Frontal cortex (tissue), 4 donors: ENCODE results near the gene PANK2. TPM values are rescaled to one million over a fixed set of nuclear protein-coding genes. Genes with fewer than 3 reads are reported as not detected.
"Not testable (repeated sequence)": the region's sequence is repeated elsewhere in the genome, so short reads cannot be mapped to it uniquely, and the experiment has no call there.

Experiments used
- DNase-seq, 2 donors: peaks; one replicate each; pipeline ENCODE4 v3.0.0; 2012; ENCODE audit warnings: low spot score in 2 of 2
- FAIRE-seq: peaks from 2 replicates; lab custom pipeline; 2012; peaks lifted over from hg19 to GRCh38; lab: Jason Lieb, UNC
- total RNA-seq: library from RNA; depleted of rRNA; stranded (reverse); fragments of >200 nt; gene quantifications from one replicate; pipeline ENCODE4 v1.2.3, GENCODE V29; 2014
- donor health status: control.
- donor health status: control.
- donor health status: control.

The PANK2 gene
- total RNA-seq, 1 donor from 2014 or later: 62.0 TPM

DNA sequence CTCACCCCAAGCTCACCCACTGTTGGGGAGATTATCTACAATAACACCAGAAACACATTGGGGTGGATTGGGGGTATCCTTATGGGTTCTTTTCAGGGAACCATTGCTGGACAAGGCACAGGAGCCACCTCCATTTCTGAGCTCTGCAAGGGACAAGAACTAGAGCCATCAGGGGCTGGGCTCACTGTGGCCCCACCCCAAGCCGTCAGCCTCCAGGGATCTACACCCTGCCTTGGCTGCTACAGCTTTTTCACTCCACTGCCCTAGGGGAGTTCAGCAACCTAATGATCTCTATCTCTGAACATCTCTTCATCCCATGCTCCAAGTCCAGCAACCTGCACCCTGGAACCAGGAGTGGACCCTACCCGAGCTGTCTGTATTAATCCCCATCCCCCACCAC lies 21.4 kb upstream of the PANK2 start:
- no peak for FAIRE-seq
- no peak for DNase-seq

DNA sequence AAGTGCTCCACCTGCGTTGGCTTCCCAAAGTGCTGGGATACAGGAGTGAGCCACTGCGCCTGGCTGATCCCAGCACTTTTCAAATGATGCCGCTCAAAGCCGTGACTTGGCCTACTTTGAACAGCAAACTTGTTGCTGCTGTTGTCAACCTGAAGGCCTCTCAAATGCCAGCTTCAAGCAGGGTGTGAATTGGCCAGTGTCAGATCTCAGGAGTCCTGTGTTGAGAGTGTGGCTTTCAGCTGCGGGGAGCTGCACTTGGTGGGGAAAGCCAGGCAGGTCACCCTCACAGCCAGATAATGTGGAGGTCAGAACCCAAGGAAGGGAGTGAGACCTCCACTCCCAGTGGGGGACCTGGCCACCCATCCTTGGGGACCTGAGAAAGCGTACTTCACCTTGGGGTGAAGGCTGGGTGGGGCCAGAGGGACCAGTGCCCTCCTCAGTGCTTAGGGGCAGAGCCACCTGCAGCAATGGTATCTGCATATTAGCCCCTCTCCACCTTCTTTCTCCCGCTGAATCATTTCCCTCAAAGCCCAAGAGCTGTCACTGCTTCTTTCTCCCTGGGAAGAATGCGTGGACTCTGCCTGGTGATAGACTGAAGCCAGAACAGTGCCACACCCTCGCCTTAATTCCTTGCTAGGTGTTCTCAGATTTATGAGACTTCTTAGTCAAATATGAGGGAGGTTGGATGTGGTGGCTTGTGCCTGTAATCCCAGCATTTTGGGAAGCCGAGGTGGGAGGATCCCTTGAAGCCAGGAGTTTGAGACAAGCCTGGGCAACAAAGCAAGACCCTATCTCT lies 19.1 kb upstream of the PANK2 start:
- DNase-seq: no peak
- FAIRE-seq: no peak

- no peak for FAIRE-seq
- DNase-seq: no peak
These were observed 17.5 kb upstream of the PANK2 start for GRCh38 chr20:3871550-3872265.

DNA sequence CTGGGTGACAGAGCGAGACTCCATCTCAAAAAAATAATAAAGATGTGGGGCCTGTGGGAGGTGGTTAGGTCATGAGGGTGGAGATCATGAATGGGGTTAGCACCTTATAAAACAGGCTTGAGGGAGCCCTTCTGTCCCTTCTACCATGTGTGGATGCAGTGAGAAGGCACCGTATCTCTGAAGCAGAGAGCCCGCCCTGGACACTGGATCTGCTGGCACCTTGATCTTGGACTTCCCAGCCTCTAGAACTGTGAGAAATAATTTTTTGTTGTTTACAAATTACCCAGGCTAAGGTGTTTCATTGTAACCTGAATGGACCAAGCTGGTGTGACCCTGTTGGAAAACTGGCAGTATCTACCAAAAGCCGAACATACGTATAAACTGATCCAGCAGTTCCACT lies 15.7 kb upstream of the PANK2 start:
- DNase-seq: no peak
- no peak for FAIRE-seq

DNA sequence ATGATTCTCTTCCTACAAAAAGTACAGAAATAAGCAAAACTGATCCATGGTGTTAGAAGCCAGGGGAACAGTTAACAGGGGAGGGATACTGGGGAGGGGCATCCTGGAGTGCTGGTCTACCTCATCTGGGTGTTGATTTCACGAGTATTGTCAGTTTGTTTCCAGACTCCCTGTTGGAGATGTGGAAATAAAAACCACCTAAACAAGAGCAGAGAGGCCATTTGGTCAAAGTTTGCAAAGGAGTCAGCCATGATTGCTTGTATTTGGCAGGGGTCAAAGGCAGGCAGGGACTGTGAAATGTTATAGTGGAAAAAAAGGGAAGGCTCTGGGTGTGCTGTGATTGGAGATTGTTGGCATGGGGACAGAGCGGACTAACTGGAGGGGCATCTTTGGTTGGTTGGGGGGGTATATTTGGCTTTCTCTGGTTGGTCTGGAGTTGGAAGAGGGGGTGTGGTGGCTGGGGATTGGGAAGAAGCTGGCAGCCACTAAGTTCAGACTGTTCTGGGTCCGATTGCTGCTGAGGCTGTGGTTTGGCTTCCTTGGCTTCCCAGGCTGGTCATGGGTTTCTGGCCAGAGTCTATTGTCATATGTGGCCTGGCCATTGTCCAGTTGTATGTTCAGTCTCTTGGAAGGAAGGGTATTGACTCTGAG lies 14.9 kb upstream of the PANK2 start:
- DNase-seq (no peak), FAIRE-seq (no peak)

- no peak for FAIRE-seq
- DNase-seq: no peak
These were observed 13.7 kb upstream of the PANK2 start for GRCh38 chr20:3875378-3875974.

DNA sequence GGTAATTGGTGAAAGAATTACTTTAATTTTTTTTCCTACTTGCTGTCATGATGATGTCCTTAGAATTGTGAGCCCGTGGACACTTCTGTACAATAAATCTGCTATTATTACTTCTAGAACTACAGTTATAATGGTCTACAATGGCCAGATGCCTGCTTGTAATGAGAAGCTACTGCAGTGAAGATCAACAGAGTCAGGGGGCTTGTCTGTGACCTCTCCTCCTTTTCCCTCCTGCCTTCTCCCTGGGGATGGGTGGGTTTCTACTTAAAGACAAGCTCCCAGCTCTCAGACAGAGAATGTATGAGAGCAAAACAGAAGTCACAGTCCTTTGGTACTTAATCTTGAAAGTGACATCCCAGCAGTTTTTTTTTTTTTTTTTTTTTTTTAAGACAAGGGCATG lies 13.2 kb upstream of the PANK2 start:
- no peak for FAIRE-seq
- no peak for DNase-seq

GRCh38 chr20:3876676-3877075 lies 12.5 kb upstream of the PANK2 start:
- DNase-seq (no peak), FAIRE-seq (no peak)

GRCh38 chr20:3878921-3879274 lies 10.3 kb upstream of the PANK2 start:
- not testable (repeated sequence) for FAIRE-seq, DNase-seq

- DNase-seq (no peak), FAIRE-seq (no peak)
These were observed 3.5 kb upstream of the PANK2 start for GRCh38 chr20:3885715-3886114.

DNA sequence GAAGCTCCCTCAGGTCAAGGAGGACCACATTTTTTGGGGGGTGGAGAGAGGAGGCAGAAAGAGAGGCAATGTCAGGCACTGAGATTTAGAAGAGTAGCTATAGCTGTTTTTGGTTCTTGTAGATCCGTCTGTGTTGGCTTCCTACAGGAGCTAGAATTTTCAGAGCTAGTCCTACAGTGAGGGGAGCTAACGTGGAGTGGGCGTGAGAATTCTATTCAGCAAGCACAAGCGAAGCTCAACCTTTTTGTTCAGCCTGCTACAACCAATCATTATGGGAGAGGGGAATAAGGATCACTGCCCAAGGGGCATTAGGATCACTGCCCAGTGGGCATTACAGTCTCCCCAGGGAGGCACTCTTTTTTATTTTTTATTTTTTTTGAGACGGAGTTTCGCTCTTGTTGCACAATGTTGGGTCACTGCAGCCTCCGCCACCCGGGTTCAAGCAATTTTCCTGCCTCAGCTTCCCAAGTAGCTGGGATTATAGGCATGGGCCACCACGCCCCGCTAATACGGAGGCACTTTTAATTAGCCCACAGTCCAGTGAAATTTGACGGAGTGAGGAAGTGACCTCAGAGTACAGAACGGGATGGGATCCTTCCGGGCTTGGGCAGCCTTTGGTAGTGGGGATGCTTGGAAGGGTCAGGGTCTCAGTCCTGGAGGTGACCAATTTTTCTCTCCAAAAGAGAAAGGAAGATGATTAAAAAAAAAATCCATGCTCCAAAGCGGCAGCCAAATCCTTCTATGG lies 1.1 kb upstream of the PANK2 start:
- FAIRE-seq (no peak), DNase-seq (peak; percentile 23 to 29)

DNA sequence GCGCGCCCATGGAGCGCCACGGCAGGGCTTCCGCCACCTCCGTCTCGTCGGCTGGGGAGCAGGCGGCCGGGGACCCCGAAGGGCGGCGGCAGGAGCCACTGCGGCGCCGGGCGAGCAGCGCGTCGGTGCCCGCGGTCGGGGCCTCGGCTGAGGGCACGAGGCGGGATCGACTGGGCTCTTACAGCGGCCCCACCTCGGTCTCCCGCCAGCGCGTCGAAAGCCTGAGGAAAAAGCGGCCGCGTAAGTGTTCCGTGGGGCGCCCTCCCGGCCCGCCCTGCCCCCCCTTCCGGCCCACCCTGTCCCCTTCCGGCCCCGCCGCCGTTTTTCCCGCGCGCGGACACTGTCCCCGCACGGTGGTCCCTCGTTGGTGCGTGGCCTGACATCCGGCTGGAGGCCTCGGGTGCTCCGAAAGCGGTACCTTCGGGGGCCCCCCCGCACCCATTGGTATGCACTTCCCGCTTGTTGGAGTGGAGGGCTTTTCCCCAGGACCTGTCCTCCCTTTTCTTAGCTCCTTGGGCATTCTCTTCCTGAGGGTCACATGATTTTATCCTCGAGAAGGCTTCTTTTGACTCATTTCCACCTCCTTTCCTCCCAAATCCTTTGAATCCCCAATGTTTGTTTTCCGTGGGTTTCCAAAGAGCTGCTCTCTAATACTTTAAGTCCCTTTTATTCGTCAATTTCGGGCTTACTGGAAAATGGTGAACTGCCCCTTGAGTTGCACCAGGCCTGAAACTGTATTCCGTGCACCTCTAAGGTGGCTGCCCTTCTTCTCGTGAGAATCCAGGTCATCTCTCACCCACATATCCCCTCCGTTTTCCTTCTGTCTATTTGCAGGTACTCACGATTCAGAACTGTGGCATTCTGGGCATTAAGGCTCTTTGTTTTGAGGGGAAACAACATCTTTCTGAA lies 556 bp downstream of the PANK2 start:
- peak in 1 of 2 donors; percentile 31 for DNase-seq

GRCh38 chr20:3890398-3890751 lies 1.2 kb downstream of the PANK2 start:
- FAIRE-seq (no peak), DNase-seq (no peak)

More for the DNA sequence above, 556 bp downstream of the PANK2 start:
- FAIRE-seq: no peak

DNA sequence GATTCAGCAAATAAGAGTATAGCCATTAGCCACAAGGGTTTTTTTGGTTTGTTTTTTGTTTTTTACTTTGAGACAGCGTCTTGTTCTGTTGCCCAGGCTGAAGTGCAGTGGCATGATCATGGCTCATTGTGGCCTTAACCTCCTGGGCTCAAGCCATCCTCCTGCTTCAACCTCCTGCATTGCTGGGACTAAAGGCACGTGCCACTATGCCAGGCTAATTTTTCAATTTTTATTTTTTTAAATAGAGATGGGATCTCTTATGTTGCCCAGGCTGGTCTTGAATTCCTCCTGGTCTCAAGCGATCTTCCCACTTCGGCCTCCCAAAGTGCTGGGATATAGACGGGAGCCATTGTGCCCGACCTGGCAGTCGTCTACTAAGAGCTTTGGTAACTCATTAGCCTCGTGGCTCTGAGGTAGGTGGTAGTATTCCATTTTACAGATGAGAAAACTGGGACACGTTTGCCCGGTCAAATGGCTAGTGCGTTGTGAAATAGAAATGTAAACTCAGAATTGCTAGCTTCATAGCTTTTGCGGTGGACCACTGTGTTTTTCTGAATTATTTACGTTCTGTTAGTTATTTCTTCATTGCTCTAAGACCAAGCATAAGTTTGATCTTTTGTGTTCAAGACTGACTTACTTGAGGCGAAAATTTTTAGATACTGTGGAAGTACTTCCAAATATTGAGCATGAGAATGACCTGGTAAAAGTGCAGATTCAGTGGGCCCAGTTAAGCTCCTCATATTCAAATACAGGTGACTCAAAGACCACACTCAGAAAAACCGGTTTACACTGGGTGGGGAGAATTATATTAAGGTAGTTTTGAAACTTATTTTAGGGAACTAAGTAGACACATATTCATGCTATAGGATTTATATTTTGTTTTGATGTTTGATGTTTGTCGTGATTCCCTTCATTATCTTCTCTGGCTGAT lies 2.1 kb downstream of the PANK2 start:
- no peak for FAIRE-seq
- DNase-seq: no peak

GRCh38 chr20:3894796-3895195 lies 5.6 kb downstream of the PANK2 start:
- DNase-seq (no peak), FAIRE-seq (no peak)

- FAIRE-seq (no peak), DNase-seq (no peak)
These were observed 7.1 kb downstream of the PANK2 start for GRCh38 chr20:3896302-3896701.

- no peak for FAIRE-seq
- DNase-seq: no peak
These were observed 7.8 kb downstream of the PANK2 start for GRCh38 chr20:3896853-3897583.
